Neuronal stem cell (in vitro differentiated cells): ENCODE data around the gene FZD2.

Source experiments
- DNase-seq: peaks from one replicate; pipeline ENCODE4 v3.0.0-alpha.2; 2013; ENCODE audit warnings: low spot score
- H2AFZ ChIP-seq: one replicate; pipeline ENCODE4 v1.6.1; 2013; ENCODE audit warnings: mild to moderate bottlenecking, low read length, inconsistent platforms
- H2AK5ac ChIP-seq: 2 replicates; pipeline ENCODE4 v1.6.1; 2013; ENCODE audit warnings: low read depth, mild to moderate bottlenecking, inconsistent platforms, low read length, moderate library complexity, mixed read lengths
- H2BK120ac ChIP-seq: 2 replicates; pipeline ENCODE4 v1.6.1; 2013; ENCODE audit warnings: low read depth, mild to moderate bottlenecking, inconsistent platforms, low read length, moderate library complexity, mixed read lengths
- H2BK12ac ChIP-seq: one replicate; pipeline ENCODE4 v1.6.1; 2013; ENCODE audit warnings: low read length, inconsistent platforms
- H2BK15ac ChIP-seq: 2 replicates; pipeline ENCODE4 v1.6.1; 2013; ENCODE audit warnings: mild to moderate bottlenecking, low read length, inconsistent platforms, mixed read lengths
- H2BK5ac ChIP-seq: one replicate; pipeline ENCODE4 v1.6.1; 2013; ENCODE audit warnings: inconsistent platforms, mild to moderate bottlenecking, low read length, moderate library complexity
- H3K14ac ChIP-seq: one replicate; pipeline ENCODE4 v1.6.1; 2013; ENCODE audit warnings: low read length, inconsistent platforms
- H3K18ac ChIP-seq: 2 replicates; pipeline ENCODE4 v1.6.1; 2013; ENCODE audit warnings: low read length, inconsistent platforms
- H3K23ac ChIP-seq: 2 replicates; pipeline ENCODE4 v1.6.1; 2013; ENCODE audit warnings: low read depth, mild to moderate bottlenecking, mixed read lengths, low read length, inconsistent platforms; ENCODE audit not compliant: poor library complexity
- H3K27ac ChIP-seq: replicated peaks from 3 replicates; pipeline ENCODE4 v1.5.1; 2013; ENCODE audit warnings: low read length, inconsistent platforms
- H3K27me3 ChIP-seq, 3 experiments: 2 replicates each; pipeline ENCODE4 v1.6.1; 2013; ENCODE audit warnings: low read length in 3 of 3, mild to moderate bottlenecking in 2 of 3, inconsistent platforms in 1 of 3, low read depth in 1 of 3, mixed read lengths in 1 of 3, moderate library complexity in 1 of 3; ENCODE audit not compliant: control insufficient read depth in 3 of 3, insufficient read depth in 3 of 3
- H3K36me3 ChIP-seq, 2 donors: replicated peaks in 1 of 2; 2 replicates each; pipeline ENCODE4 v1.6.1; 2013; ENCODE audit warnings: low read length in 2 of 2; ENCODE audit not compliant: control insufficient read depth in 2 of 2, insufficient read depth in 2 of 2
- H3K4ac ChIP-seq: 2 replicates; pipeline ENCODE4 v1.6.1; 2013; ENCODE audit warnings: inconsistent platforms, mild to moderate bottlenecking, low read length, moderate library complexity
- H3K4me1 ChIP-seq, 2 donors: 1 replicate in 1 of 2; 2 replicates in 1 of 2; pipeline ENCODE4 v1.6.1; 2013; ENCODE audit warnings: low read length in 2 of 2, low read depth in 1 of 2; ENCODE audit not compliant: control insufficient read depth in 2 of 2, insufficient read depth in 1 of 2
- H3K4me2 ChIP-seq: one replicate; pipeline ENCODE4 v1.6.1; 2013; ENCODE audit warnings: mild to moderate bottlenecking, low read length, inconsistent platforms; ENCODE audit not compliant: insufficient read depth, poor library complexity, severe bottlenecking
- H3K4me3 ChIP-seq, 2 donors: 2 replicates each; pipeline ENCODE4 v1.5.1; 2013; ENCODE audit warnings: low read length in 2 of 2, mild to moderate bottlenecking in 2 of 2, inconsistent platforms in 1 of 2, moderate library complexity in 1 of 2
- H3K79me1 ChIP-seq: one replicate; pipeline ENCODE4 v1.6.1; 2013; ENCODE audit warnings: low read depth, mild to moderate bottlenecking, inconsistent platforms, low read length, moderate library complexity
- H3K9ac ChIP-seq: one replicate; pipeline ENCODE4 v1.6.1; 2013; ENCODE audit warnings: mild to moderate bottlenecking, low read depth, low read length, inconsistent platforms; ENCODE audit not compliant: poor library complexity
- H3K9me3 ChIP-seq, 2 donors: replicated peaks in 1 of 2; 2 replicates each; pipeline versions ENCODE3 to v1.6.1; 2013; ENCODE audit warnings: low read length in 2 of 2, mild to moderate bottlenecking in 2 of 2, inconsistent platforms in 1 of 2, low read depth in 1 of 2, mixed read lengths in 1 of 2, moderate library complexity in 1 of 2; ENCODE audit not compliant: control insufficient read depth in 2 of 2, insufficient read depth in 1 of 2
- H4K8ac ChIP-seq: one replicate; pipeline ENCODE4 v1.6.1; 2013; ENCODE audit warnings: low read depth, mild to moderate bottlenecking, inconsistent platforms, low read length, moderate library complexity
- H4K91ac ChIP-seq: one replicate; pipeline ENCODE4 v1.6.1; 2013; ENCODE audit warnings: low read length, low read depth, mild to moderate bottlenecking, inconsistent platforms; ENCODE audit not compliant: poor library complexity
- WGBS, 2 donors: extraction: QIAGEN DNeasy Blood & Tissue Kit; methylation state at CpG; one replicate each; pipeline ENCODE4 v1.1.7; 2013; ENCODE audit warnings: missing lambda C conversion rate in 2 of 2, mixed read lengths in 1 of 2; ENCODE audit not compliant: insufficient read length in 2 of 2, insufficient replicate concordance in 1 of 2; ENCODE audit errors: extremely low coverage in 2 of 2; 5-methylcytosine and 5-hydroxymethylcytosine counted together

The FZD2 gene

DNA sequence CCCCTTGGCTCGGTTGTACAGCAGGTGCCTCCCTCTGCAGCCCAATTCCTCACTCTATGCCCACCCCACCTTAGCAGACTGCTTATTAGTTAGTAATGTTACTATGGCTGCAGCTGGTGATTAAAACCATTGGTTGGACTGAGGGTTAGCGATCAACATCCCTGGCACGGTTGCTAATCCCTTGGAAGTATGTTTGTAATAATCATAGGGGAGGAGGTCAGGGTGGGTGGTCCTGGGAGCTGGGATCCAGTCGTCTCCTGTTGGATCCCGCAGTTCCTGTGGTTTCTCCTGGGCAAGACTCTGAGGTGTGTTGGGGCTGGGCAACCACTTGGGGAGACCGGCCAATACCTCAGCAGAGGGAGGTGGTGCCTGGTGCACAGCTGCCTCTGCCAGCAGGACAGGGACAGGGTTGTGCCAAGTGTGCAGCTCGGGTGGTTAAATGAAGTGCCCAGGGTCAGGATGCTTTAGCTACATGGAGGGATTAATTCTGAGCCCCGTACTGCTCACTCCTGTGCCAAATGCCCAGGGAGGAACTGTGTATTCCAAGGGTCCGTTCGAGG lies 38.0 kb downstream of the FZD2 start:
- no peak overlapping the region for H3K4ac ChIP-seq
- DNase-seq, result no peak
- no peaks in the 10 kb centered on the region for H3K9me3 ChIP-seq

GRCh38 chr17:44598329-44598728 lies 41.0 kb downstream of the FZD2 start:
- no peak overlapping the region for H3K9ac ChIP-seq
- no peak overlapping the region for H2AFZ ChIP-seq
- peaks cover 0 to 7% (median 0%) of the 10 kb centered on the region in 3 experiments for H3K27me3 ChIP-seq
- peaks cover 20 to 24% of the 10 kb centered on the region in 2 donors for H3K4me1 ChIP-seq
- H3K23ac ChIP-seq, result no peak overlapping the region
- no peak overlapping the region for H2BK15ac ChIP-seq
- no peak overlapping the region for H3K4me3 ChIP-seq
- WGBS, 2 donors, result no CpG with 5 or more reads among the region's 5 CpGs
- H3K27ac ChIP-seq, result no peak overlapping the region
- no peak overlapping the region for H3K4me2 ChIP-seq
- no peak overlapping the region for H3K14ac ChIP-seq
- no peaks in the 10 kb centered on the region for H3K79me1 ChIP-seq
- H2BK5ac ChIP-seq, result no peak overlapping the region
- H3K4ac ChIP-seq, result no peak overlapping the region
- no peak overlapping the region for H4K8ac ChIP-seq
- H4K91ac ChIP-seq, result no peak overlapping the region
- H2AK5ac ChIP-seq, result no peak overlapping the region
- H3K36me3 ChIP-seq, result no peaks in the 10 kb centered on the region
- H2BK12ac ChIP-seq, result no peak overlapping the region
- no peak overlapping the region for H2BK120ac ChIP-seq
- DNase-seq, result no peak
- no peaks in the 10 kb centered on the region for H3K9me3 ChIP-seq
- H3K18ac ChIP-seq, result peak overlapping the region; percentile 32

More for the DNA sequence above, 38.0 kb downstream of the FZD2 start:
- Histone ChIP-seq H3K36me3 (no peaks in the 10 kb centered on the region), H3K79me1 (peaks cover 2% of the 10 kb centered on the region), H4K91ac (no peak overlapping the region), H2BK120ac (no peak overlapping the region), H3K9ac (no peak overlapping the region), H3K23ac (no peak overlapping the region), H3K4me3 (no peak overlapping the region), H3K4me1 (peaks cover 10 to 14% of the 10 kb centered on the region in 2 donors), H2AK5ac (peak overlapping the region; percentile 54), H2BK12ac (no peak overlapping the region), H2BK5ac (no peak overlapping the region), H3K18ac (no peak overlapping the region), H3K14ac (no peak overlapping the region), H3K27ac (no peak overlapping the region), H4K8ac (no peak overlapping the region), H3K4me2 (no peak overlapping the region), H2BK15ac (no peak overlapping the region), H3K27me3 (peaks cover 0 to 7% (median 0%) of the 10 kb centered on the region in 3 experiments), H2AFZ (no peak overlapping the region)
- WGBS, 2 donors, result no CpG with 5 or more reads among the region's 10 CpGs

DNA sequence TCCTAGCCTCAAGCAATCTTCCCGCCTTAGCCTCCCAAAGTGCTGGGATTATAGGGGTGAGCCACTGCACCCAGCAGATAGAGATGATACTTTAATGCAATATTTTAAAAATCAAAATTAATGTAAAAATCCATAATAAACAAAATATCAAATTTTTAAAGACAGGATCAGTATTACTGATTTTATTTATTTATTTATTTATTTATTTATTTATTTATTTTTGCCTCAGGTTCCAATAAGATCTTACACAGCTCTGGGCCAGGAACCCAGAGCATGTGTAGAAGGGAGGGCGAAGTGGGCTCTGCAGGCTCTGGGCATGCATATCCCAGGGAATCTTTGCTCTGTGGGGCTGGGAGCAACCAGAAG lies 41.6 kb downstream of the FZD2 start:
- H3K36me3 ChIP-seq, result no peaks in the 10 kb centered on the region
- no peak overlapping the region for H4K91ac ChIP-seq
- peaks cover 0 to 3% (median 0%) of the 10 kb centered on the region in 3 experiments for H3K27me3 ChIP-seq
- H3K4me2 ChIP-seq, result no peak overlapping the region
- no peaks in the 10 kb centered on the region for H3K79me1 ChIP-seq
- H2BK12ac ChIP-seq, result no peak overlapping the region
- H3K9me3 ChIP-seq, result no peaks in the 10 kb centered on the region
- no peak overlapping the region for H2BK120ac ChIP-seq
- H4K8ac ChIP-seq, result no peak overlapping the region
- H3K23ac ChIP-seq, result no peak overlapping the region
- no peak overlapping the region for H3K14ac ChIP-seq
- peak overlapping the region; percentile 44 for H3K27ac ChIP-seq
- DNase-seq, result no peak
- H3K9ac ChIP-seq, result no peak overlapping the region
- no peak overlapping the region for H2BK15ac ChIP-seq
- H3K4ac ChIP-seq, result no peak overlapping the region
- no peak overlapping the region for H2BK5ac ChIP-seq
- peaks cover 20 to 24% of the 10 kb centered on the region in 2 donors for H3K4me1 ChIP-seq
- H3K18ac ChIP-seq, result peak overlapping the region; percentile 73
- H2AFZ ChIP-seq, result no peak overlapping the region
- H3K4me3 ChIP-seq, result no peak overlapping the region
- no peak overlapping the region for H2AK5ac ChIP-seq
- no CpG with 5 or more reads among the region's 2 CpGs for WGBS, 2 donors

DNA sequence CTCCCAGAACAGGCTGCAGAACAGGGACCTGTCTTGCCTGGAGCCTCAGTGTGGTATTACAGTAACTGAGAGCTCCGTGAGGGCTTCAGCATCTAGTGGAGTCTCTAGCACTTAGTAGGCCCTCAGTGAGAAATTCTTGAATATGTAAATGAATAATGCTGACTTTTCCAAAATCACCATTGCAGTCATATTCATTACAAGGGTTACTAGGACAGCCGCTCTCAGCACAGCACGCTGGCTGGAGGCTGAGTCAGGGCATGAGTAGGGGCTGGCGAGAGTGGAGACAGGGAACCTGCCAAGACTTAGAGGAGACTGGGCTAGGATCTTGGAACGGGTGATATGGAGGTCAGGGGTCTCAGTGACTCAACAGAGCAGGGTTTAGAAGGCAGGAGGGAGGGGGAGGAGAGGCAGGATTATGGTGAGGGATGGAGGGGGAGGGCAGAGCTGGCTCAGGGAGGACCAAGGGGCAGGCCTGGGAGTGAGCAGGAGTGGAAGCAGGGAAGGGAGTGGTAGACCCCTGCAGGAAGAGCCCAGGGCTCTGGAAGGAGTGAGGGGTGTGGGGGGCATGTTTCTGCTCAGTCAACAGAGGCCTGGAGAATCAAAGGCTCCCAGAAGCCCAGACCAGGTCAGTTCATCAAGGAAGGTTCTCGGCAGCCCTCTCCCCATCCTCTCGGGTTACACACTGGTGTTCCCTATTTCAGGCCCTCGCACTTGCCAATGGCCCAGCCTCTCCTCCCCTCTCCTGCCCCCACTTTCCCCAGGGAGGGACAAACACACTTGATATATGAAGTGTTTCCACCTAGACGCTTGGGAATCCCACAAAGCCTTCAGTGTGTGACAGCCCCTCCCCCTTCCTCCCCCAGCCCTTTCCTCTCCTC lies 42.3 kb downstream of the FZD2 start:
- Histone ChIP-seq H2AFZ (peak overlapping the region; percentile 87), H4K8ac (no peak overlapping the region), H3K27me3 (no peaks in the 10 kb centered on the region), H3K36me3 (no peaks in the 10 kb centered on the region), H3K14ac (no peak overlapping the region), H2BK120ac (peak overlapping the region; percentile 39), H3K9ac (no peak overlapping the region), H2AK5ac (peak overlapping the region; percentile 38), H2BK12ac (no peak overlapping the region), H3K4ac (no peak overlapping the region), H4K91ac (no peak overlapping the region), H3K4me2 (peak overlapping the region; percentile 43), H3K27ac (peak overlapping the region; percentile 61), H2BK15ac (no peak overlapping the region), H3K4me3 (no peak overlapping the region), H3K23ac (no peak overlapping the region), H3K79me1 (no peaks in the 10 kb centered on the region), H3K18ac (peak overlapping the region; percentile 84), H3K4me1 (peaks cover 20 to 26% of the 10 kb centered on the region in 2 donors), H2BK5ac (peak overlapping the region; percentile 5), H3K9me3 (no peaks in the 10 kb centered on the region)
- DNase-seq, result peak; percentile 46
- no CpG with 5 or more reads among the region's 9 CpGs for WGBS, 2 donors
